NB4 (cell line): ENCODE results near the gene MEF2D.

ENCODE experiments used
- MYC ChIP-seq: IDR thresholded peaks from 2 replicates; pipeline ENCODE4 v1.6.1; 2011; ENCODE audit warnings: low read depth, low read length
- POLR2A ChIP-seq: IDR thresholded peaks from 2 replicates; pipeline ENCODE4 v1.6.1; 2011; ENCODE audit warnings: mild to moderate bottlenecking; ENCODE audit not compliant: insufficient read length; ENCODE audit errors: extremely low read depth
- TF ChIP-seq, protein P1 (sequence below): IDR thresholded peaks from one replicate; pipeline ENCODE4 v1.5.1; 2012; ENCODE audit warnings: low read depth, low read length
- TF ChIP-seq, protein P2 (sequence below): IDR thresholded peaks from 2 replicates; pipeline ENCODE4 v1.6.1; 2011; ENCODE audit warnings: low read depth, low read length

DNA sequence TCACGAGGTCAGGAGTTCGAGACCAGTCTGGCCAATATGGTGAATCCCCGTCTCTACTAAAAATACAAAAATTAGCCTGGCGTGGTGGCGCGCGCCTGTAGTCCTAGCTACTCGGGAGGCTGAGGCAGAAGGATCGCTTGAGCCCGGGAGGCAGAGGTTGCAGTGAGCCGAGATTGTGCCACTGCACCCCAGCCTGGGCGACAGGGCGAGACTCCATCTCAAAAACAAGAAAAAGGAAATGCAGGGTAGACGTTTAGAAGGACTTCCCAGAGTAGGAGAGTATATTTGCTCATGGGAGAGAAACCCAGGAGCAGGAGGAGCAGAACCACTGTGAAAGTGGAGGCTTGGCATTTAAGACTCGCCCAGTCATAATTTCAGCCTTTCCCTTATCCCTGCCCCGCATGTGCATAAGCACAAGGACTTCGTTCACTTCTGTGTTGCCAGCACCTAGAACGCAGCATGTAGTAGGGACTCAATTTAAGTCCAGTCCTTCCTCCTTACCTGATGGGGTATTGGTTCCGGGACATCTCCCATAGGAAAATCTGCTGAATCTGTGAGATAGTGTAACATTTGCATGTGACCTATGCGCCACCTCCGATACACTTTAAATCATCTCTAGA lies 5.2 kb upstream of the MEF2D start:
- TF ChIP-seq, protein P1, sequence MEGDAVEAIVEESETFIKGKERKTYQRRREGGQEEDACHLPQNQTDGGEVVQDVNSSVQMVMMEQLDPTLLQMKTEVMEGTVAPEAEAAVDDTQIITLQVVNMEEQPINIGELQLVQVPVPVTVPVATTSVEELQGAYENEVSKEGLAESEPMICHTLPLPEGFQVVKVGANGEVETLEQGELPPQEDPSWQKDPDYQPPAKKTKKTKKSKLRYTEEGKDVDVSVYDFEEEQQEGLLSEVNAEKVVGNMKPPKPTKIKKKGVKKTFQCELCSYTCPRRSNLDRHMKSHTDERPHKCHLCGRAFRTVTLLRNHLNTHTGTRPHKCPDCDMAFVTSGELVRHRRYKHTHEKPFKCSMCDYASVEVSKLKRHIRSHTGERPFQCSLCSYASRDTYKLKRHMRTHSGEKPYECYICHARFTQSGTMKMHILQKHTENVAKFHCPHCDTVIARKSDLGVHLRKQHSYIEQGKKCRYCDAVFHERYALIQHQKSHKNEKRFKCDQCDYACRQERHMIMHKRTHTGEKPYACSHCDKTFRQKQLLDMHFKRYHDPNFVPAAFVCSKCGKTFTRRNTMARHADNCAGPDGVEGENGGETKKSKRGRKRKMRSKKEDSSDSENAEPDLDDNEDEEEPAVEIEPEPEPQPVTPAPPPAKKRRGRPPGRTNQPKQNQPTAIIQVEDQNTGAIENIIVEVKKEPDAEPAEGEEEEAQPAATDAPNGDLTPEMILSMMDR, result no peak
- TF ChIP-seq POLR2A (no peak), MYC (no peak)
- TF ChIP-seq, protein P2, sequence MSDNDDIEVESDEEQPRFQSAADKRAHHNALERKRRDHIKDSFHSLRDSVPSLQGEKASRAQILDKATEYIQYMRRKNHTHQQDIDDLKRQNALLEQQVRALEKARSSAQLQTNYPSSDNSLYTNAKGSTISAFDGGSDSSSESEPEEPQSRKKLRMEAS, result no peak
